Measurements from ENCODE around the gene CKS2.
"Not testable (repeated sequence)": the region's sequence is repeated elsewhere in the genome, so short reads cannot be mapped to it uniquely, and the experiment has no call there.

The CKS2 gene

DNA sequence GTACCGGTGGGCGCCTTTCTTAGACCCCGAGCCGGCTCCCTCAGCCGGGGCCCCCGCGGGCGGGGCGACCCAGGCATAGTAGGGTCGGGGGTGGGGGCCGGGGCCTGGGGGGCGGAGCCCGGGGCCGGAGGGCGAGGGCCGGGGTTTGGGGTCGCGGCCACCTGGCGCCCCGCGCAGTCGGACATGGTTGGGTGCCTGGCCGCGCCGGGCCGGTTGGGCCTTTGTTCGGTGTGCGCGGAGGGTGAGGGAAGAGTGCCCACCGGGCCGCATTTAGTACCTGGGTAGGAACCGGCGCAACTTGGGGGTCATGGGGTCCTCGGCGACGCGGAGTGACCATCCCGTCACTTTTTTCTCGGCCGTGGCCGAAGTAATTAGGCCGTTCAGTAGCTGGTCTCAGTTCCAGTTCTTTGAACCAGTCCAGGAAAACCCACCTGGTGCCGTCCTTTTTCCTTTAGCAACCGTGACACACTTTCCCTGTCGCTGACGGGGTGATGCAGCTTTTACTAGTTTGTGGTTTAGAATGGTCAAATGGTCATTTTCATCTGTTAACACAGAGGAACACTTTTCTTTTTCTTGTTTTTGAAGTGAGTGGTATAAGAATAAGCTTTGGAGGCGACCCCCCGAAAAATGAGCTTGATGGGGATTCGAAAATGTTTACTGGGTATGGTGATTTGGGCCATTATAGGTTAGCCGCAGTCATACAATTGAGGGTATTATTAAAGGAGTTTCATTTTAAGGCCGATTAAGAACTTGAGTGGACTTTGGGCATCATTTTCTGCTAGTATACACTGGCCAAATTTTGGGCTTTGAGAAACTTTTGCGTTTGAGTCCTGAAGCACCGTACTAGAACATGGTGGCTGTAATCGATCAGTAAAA lies 589 bp downstream of the CKS2 start:
- FAIRE-seq: no peak

DNA sequence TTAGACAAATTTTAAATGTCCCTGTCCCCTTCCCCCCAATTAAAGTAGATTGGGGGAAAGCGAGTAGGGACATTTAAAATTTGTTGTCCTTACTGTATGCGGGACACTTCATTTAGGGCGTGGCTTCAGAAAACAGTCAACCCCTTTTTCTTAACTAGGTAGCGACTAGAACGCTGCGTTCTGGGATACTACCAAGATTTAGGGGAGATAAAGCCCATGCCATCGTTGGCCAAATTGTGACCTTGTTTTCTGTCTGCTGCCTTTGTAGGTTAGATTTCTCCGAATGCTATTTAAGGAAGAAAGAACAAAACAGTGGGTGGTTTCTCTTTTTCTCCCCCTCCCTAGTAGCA lies 1.2 kb downstream of the CKS2 start:
- FAIRE-seq: no peak

DNA sequence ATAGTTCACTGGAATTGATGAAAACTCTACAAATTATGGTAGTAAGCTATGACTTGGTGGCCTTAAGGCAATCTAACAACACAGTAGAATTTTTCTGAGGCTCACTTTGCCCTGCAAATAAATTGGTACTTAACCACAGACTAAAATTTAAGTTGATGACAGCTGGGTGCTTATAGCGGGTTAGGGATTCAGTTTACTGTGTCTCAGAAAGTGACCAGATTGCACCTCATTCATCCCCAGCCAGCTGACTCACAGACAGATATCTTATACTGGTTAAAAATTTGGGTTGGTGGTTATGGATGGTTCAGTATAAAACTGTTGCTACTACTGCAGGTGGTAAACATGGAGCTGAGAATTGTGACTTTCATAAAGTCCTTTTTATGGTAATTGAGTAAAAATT lies 2.8 kb downstream of the CKS2 start:
- no peak for FAIRE-seq

DNA sequence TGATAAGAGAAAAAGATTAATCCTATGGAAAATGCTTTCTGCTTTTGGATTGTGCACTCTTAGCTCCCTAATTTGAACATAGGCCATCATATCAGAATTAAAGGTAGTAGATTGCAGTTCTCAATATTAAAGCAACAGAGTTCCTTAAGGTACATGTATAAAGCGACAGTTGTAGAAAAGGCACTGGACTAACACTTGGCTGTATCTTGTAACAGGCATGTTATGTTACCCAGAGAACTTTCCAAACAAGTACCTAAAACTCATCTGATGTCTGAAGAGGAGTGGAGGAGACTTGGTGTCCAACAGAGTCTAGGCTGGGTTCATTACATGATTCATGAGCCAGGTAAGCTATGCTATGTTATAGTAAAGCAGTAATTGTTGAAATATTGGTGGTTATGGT lies 4.0 kb downstream of the CKS2 start:
- no peak for FAIRE-seq

DNA sequence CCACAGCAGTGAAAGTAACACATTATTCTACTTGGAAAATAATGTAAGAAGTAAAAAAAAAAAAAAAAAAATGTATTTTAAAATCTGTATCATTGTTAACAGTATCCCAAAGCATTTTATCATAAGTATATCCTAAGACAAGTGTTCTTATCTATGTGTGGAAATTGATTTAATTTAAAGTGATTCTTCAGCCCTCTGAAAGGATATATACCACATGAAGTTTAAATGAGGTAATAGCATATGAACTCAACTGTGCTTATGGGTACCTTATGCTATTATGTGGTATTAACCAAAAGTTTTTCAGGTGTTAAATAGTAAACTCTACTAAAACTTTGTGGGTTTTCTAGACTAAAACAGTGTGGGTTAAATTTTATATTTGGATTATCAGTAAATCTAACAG lies 4.5 kb downstream of the CKS2 start:
- FAIRE-seq: no peak

DNA sequence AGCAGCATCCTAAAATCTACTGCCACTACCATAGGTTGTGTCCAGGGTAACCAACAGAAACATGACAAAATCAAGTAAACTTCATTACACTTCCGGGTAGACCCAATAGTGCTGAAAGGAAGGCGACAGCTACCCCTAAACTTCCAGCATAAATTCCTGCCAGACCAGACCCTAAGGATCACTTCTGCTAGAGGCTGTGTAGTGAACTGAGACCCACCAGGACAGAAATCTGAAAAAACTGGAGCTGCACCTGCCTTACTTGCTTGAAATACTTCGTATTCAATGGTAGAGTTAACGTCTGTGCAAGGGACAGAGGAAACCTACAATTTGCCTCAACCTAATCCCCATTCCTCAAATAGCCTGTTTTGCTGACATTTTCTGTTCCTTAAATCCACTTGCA lies 6.3 kb downstream of the CKS2 start:
- no peak for FAIRE-seq

DNA sequence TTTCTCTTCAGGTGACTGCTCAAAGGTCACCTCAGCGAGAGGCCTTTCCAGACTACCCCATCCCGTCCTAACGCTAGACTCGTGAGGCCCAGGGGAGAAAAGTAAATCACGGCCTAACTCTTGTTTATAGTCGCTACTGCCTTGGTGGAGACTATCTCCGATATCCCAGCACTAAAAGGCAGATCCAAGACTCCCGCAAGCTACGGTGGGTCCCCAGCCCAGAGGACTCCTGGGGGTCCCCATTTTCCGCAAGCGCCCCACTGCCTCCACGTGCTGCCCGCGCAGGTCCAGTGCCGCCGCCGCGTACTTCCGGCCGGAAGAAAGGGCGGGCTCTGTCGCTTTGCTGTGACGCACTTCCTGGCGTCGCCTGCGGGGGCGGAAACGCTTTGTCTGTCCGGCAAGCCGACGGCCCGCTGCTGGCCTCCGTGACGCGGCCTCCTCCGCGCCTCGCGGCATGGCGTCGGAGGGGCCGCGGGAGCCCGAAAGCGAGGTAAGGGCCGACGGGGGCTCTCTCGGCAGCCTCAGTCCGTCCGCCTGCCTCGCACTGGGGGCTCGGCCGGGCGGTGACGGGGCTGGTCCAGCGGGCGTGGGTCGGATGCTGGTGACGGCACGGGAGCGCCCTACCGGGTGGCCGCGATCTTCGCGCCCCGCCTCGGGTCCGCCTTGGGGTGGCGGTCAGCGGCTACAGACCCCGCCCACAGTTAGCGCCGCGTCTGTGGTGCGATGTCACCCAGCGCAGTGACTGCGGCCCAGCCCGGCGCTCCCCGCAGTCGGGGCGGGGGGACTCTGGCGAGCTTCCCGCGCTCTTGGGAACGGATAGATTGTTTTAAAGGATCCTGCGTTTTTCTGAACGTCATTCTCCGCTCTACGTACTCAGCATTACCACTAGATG lies 7.4 kb downstream of the CKS2 start, which contains the start of gene SECISBP2:
SECISBP2 (plus strand) TSS at position 378 of the 892 bp plus-strand sequence; CDS start at position 455, 77 bp downstream.
- no peak for FAIRE-seq

DNA sequence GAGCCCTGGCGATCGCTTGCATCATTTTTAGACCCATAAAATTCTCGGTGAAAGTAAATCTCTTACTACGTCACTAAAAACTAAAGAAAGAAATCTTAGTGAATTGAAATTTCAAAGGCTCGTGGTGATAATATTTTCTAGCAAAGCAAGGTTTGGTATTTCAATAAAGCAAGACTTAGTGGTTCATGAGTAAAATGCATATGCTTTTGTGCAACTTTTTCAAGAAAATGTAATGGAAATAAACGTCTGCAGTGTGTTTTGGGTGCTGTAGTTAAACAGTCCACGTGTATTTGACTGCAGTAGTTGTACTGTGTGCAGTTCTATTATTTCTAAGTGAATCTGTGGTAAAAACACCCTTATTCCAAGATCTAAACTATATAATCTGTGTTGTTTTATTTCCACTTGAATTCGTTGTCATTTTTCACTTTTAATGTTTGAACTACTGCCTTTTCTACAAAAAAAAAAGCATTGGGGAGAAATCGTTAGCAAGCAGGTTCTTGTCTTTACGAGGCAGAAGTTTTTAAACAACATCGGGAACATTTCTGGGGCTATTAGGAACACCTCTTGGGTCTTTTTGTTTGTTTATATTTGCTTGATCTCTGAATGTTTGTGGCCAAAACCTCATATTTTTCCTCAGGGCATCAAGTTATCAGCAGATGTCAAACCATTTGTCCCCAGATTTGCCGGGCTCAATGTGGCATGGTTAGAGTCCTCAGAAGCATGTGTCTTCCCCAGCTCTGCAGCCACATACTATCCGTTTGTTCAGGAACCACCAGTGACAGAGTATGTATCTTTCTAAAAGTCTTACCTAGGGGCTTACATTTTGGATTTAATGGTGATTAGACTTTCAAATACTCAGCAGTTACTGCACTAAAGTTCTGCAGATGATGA lies 8.3 kb downstream of the CKS2 start:
- peak; percentile 92 for FAIRE-seq

DNA sequence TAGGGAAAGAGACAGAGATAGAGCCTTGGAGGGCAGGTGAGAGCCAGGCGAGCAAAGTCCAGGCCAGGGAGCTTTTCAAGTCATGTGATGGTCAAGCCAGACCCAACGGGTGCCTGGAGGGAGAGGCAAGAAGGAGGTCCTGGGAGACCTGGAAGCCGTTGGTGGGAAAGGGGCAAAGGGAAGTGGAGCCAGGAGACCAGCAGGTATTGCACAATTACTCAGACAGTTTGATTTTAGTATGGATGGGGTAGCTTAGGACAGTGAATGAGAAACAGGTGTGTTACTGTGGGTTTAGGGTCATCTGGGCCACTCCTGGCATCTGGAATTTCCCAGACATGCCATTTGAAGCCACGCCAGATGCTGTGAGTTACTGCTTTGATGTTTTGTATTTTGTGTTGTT lies 12.4 kb downstream of the CKS2 start:
- no peak for FAIRE-seq

DNA sequence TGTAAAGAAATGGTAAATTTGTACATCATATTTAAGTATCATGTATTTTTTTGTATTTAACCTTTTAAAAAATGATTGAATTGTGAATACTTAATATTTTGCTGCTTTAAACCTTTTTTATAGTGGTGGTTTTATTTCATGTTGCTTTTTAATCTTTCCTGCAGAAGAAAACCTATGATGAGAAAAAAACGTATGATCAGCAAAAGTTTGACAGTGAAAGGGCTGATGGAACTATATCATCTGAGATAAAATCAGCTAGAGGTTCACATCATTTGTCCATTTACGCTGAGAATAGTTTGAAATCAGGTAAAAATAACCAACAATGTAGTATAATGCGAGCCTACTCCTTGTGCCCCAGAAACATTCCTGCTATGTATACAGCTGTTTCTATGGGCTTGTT lies 14.7 kb downstream of the CKS2 start:
- no peak for FAIRE-seq

DNA sequence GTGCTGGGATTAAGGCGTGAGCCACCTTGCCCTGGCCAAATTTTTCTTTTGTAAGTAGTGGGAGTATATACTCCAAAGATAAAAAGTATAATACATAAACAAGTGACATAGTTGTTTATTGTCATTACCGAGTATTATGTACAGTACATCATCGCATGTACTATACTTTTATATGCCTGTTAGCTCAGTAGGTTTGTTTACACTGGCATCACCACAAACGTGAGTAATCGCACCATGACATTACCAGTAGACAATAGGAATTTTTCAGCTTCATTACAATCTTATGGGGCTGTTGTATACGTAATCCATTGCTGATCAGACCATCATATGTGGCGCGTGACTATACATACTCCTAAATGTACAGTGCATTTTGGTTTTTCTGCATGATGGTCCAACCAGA lies 17.1 kb downstream of the CKS2 start:
- FAIRE-seq: no peak

DNA sequence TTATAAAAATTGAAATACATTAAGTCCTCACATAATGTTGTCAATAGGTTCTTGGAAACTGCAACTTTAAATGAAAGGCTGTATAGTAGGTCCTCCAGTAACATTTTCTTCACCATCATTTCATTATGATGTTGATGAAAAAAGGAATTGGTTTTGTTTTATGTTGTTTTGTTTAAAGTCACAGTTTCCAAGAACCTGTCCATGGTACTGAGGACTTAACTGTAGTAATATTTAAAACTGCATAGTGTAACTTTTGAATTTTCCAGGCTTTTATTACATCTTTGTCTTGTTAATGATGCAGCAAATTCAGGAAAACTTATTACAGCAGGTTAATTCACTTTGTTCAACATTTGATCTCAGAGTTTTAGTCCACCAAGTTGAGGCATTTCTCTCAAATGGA lies 18.9 kb downstream of the CKS2 start:
- FAIRE-seq: no peak

DNA sequence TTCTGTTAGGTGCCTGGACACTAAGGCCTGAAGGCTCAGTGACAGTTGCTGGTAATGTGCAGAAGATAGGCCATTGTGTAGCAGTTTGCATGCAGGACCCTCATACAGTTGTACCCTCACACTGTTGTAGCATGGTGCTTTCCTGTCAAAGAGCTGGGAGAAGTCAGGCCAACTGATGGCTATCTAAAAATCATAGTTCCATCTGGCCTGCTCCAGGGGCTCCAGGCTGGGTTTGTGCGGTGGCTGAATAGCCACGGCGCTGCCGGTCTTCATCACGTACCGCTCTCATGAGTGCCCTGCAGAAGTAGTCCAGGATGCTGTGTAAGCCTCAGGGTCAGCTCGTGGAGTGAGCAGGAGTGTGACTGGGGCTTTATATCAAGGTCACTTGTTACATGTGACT lies 19.5 kb downstream of the CKS2 start:
- no peak for FAIRE-seq

DNA sequence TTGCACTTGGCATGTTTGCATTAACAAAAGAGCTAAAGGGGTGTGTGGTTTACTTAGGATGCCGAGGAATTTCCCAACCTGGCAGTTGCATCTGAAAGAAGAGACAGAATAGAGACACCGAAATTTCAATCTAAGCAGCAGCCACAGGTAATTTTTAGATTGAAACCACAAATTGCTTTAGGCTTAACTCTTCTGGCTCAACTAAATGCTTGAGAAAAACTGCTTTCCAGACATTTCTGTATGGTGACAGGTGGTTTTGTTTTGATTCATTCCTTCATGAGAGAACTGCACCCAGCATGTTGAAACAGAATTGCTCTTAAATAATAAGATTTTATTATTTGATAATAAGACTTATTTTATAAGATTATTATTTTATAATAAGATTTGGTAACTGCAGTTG lies 28.8 kb downstream of the CKS2 start:
- FAIRE-seq: no peak

DNA sequence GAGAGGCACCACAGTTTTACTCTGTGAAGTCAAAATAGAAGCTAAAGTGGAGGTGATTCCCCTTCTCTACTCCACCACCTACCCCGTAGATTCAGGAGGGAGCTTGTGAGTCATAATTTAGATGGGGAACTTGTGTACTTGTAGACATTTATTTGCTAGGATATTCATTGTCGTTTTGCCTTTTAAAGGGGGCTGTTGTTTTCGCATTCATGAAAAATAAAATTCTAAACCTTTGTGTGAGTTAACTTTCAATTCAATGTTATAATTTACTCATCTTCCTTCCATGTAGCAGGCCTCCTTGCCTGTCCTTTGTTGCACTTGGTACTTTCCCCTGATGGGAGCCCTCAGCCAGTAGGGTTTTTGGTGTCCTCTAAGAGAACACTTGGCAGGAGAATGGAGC lies 29.3 kb downstream of the CKS2 start:
- FAIRE-seq: no peak

DNA sequence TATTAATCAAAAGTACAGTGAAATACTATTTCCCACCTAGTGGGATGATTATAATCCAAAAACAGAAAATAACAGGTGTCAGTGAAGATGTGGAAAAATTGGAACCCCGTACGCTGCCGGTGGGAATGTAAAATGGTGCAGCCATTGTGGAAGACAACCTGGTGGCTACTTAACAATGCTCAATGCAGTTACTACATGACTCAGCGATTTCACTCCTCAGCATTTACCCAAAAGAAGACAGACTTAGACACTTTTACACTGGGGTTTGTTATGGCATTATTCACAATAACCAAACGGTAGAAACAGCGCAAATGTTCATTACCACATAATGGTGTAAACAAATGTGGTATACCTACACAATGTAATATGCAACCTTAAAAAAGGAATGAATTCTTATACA lies 31.2 kb downstream of the CKS2 start:
- no peak for FAIRE-seq

DNA sequence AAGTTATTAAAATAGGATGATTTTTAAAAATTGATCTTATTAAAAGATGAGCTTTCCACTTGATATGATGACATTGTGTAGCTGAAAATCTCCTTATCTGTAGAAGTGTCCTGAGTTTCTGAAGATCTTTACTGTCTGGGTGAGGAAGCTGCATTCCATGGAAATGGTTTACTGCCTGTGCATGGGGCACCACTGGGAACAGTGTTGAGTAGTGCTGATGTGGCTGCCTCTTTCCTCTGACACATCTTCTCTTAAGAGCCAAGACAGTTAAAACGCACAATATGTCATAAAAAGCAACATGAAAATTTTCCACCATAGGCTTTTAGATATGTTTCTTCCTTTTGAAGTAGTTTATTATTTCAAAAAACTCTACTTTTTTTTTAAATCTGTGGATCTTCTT lies 32.0 kb downstream of the CKS2 start:
- no peak for FAIRE-seq

DNA sequence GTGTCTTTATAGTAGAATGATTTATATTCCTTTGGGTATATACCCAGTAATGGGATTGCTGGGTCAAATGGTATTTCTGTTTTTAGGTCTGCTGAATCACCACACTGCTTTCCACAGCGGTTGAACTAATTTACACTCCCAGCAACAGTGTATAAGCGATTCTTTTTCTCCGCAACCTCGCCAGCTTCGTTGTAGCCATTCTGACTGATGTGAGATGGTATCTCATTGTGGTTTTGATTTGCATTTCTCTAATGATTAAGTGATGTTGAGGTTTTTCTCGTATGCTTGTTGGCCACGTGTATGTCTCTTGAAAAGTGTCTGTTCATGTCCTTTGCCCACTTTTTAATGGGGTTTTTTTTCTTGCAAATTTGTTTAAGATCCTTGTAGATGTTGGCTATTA lies 32.8 kb downstream of the CKS2 start:
- FAIRE-seq: not testable (repeated sequence)

DNA sequence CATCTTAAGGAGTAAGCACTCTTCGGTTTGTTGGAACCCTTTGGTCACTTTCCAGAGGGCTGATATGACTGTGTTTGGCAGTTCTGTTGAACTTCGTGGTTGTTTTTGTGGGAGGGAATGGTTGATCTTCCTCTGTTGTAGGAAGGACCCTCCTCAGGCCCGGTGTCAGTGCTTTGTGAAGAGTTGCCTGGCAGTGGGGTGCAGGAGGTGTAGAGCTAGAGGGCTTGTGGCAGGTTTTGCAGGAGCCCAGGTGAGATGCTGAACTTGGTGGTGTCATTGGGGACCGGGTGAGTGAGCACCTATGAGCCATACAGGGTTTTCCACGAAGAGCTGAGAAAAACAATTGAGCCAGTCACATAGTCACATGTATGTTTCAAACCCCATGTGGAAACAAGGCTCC lies 34.5 kb downstream of the CKS2 start:
- FAIRE-seq: no peak

DNA sequence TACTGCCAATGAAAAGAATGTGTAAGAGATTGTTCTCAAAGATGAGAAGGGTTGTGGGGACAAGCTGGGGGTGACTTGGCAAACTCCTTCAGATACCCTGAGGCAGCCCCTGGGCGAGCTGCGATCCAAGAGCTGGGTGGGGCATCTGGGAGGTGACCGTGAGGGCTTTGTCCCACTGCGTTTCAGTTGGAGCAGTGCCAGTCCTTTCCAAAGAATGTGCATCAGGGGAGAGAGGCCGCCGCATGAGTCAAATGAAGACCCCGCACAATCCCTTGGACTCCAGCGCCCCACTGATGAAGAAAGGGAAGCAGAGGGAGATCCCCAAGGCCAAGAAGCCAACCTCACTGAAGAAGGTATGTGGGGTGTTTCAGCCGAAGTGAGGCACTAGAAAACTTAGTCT lies 35.7 kb downstream of the CKS2 start:
- FAIRE-seq: no peak

DNA sequence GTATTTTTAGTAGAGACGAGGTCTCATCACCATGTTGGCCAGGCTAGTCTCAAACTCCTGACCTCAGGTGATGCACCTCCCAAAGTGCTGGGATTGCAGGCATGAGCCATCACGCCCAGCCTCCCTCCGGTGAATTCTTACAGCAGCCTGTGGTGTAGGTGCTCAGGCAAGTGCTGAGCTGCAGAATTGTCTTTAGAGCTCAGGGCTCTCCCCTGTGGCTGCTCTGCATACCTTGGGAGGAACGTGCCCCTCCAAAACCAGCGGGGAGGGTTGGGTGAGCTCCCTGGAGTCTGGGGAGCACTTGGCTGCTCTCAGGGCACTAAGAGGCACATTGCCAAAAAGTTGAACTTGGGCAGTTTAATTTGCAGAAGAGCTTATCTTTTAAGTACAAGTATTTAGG lies 36.7 kb downstream of the CKS2 start:
- FAIRE-seq: no peak

DNA sequence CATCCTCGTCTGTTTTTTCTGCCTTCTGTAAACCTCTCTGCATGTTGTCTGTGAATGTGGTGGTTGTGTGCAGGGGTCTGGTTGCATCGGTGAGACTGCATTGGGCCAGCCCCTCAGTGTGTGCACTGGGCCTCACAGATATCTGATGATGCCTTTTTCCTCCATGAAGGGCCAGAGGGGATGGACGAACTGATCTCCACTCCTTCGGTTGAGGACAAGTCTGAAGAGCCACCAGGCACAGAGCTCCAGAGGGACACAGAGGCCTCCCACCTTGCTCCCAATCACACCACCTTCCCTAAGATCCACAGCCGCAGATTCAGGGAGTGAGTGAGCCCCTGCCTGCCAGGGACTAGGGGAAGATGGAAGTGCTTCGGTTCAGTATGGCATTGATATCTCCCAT lies 38.6 kb downstream of the CKS2 start:
- FAIRE-seq: no peak

DNA sequence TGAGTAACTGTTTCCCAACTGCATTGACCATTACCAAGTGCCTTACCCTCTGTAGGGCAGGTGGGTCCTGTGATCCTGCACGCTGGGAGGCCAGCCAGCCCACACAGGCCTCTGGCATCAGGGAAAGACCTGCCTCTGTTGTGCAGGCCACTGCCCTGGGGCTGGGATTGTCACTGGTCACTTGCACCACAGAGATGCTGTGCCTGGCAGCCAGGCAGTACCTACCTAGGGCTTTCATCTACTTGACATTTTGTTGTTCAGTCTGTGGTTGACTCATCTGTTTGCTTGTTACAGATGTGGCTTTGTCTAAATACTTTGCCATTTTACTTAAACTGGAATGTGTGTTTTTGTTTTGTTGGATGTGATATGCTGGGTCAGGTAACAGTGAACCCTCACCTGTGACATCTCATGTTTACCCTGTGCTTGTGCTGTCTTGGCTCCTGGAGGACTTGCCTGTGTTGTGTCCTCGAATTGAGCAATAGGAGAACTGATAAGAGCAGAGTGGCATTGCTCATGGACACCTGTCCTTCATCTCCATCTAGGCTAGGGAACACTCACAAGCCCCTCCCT lies 40.1 kb downstream of the CKS2 start:
- FAIRE-seq: no peak

Data from islet of Langerhans (tissue), 1 donor.